ENCODE results near the gene CCBE1. TPM values are rescaled to one million over a fixed set of nuclear protein-coding genes. Genes with fewer than 3 reads are reported as not detected.
A peak's percentile ranks its signal among the peaks of the same experiment; 100 is the strongest.

Gene CCBE1
- total RNA-seq, 1 donor from 2014 or later = 4.1 TPM

- Histone ChIP-seq H2AFZ (ENCODE audit: low read depth, low read length) (no peak overlapping the region), H3K4me2 (ENCODE audit: low read length) (no peak overlapping the region), H4K20me1 (ENCODE audit: insufficient read depth, low read length) (peaks cover 14% of the 10 kb centered on the region), H3K79me2 (ENCODE audit: insufficient read depth, low read length) (no peaks in the 10 kb centered on the region), H3K9ac (ENCODE audit: low read length) (no peak overlapping the region), H3K36me3 (ENCODE audit: insufficient read depth, low read length) (no peaks in the 10 kb centered on the region), H3K4me3 (ENCODE audit: insufficient read depth, low read depth, low read length) (no peak overlapping the region), H3K9me3 (ENCODE audit: insufficient read depth, low read depth, low read length) (no peaks in the 10 kb centered on the region), H3K27me3 (ENCODE audit: insufficient read depth, low read length) (no peaks in the 10 kb centered on the region), H3K4me1 (ENCODE audit: insufficient read depth, low read length) (peaks cover 5% of the 10 kb centered on the region), H3K27ac (ENCODE audit: low read depth, low read length) (no peak overlapping the region)
- H3K9me3 Mint-ChIP-seq (ENCODE audit: unreplicated experiment) = peaks cover 12% of the 10 kb centered on the region
- H3K27ac Mint-ChIP-seq (ENCODE audit: unreplicated experiment) = no peak overlapping the region
- no peak overlapping the region for H3K4me3 Mint-ChIP-seq (ENCODE audit: unreplicated experiment)
- peaks cover 24% of the 10 kb centered on the region for H3K27me3 Mint-ChIP-seq (ENCODE audit: low read depth, unreplicated experiment)
- DNase-seq (ENCODE audit: low read depth) (peak; percentile 22), FAIRE-seq (no peak)
- H3K36me3 Mint-ChIP-seq (ENCODE audit: low read depth, unreplicated experiment) = no peaks in the 10 kb centered on the region
- peaks cover 6% of the 10 kb centered on the region for H3K4me1 Mint-ChIP-seq (ENCODE audit: low read depth, unreplicated experiment)
- TF ChIP-seq CTCF (IDR thresholded peaks at IDR 0.05; ENCODE audit: insufficient read depth, low read depth, low read length) (no peak), EZH2 (IDR thresholded peaks at IDR 0.05; ENCODE audit: insufficient read depth, low read length) (no peak)
These were observed 145.2 kb downstream of the CCBE1 start for GRCh38 chr18:59551902-59552635.

GRCh38 chr18:59550174-59550516 lies 147.1 kb downstream of the CCBE1 start:
- Histone ChIP-seq H3K9me3 (ENCODE audit: insufficient read depth, low read depth, low read length) (no peaks in the 10 kb centered on the region), H3K27me3 (ENCODE audit: insufficient read depth, low read length) (no peaks in the 10 kb centered on the region), H3K4me1 (ENCODE audit: insufficient read depth, low read length) (peaks cover 5% of the 10 kb centered on the region), H3K4me2 (ENCODE audit: low read length) (no peak overlapping the region), H3K4me3 (ENCODE audit: insufficient read depth, low read depth, low read length) (no peak overlapping the region), H3K27ac (ENCODE audit: low read depth, low read length) (no peak overlapping the region), H4K20me1 (ENCODE audit: insufficient read depth, low read length) (peaks cover 5% of the 10 kb centered on the region), H3K9ac (ENCODE audit: low read length) (no peak overlapping the region), H2AFZ (ENCODE audit: low read depth, low read length) (no peak overlapping the region), H3K36me3 (ENCODE audit: insufficient read depth, low read length) (no peaks in the 10 kb centered on the region), H3K79me2 (ENCODE audit: insufficient read depth, low read length) (no peaks in the 10 kb centered on the region)
- H3K36me3 Mint-ChIP-seq (ENCODE audit: low read depth, unreplicated experiment) = no peaks in the 10 kb centered on the region
- FAIRE-seq (no peak), DNase-seq (ENCODE audit: low read depth) (no peak)
- H3K27ac Mint-ChIP-seq (ENCODE audit: unreplicated experiment) = no peak overlapping the region
- H3K4me3 Mint-ChIP-seq (ENCODE audit: unreplicated experiment) = no peak overlapping the region
- peaks cover 21% of the 10 kb centered on the region for H3K27me3 Mint-ChIP-seq (ENCODE audit: low read depth, unreplicated experiment)
- H3K4me1 Mint-ChIP-seq (ENCODE audit: low read depth, unreplicated experiment) = peaks cover 10% of the 10 kb centered on the region
- peaks cover 9% of the 10 kb centered on the region for H3K9me3 Mint-ChIP-seq (ENCODE audit: unreplicated experiment)
- TF ChIP-seq CTCF (IDR thresholded peaks at IDR 0.05; ENCODE audit: insufficient read depth, low read depth, low read length) (no peak), EZH2 (IDR thresholded peaks at IDR 0.05; ENCODE audit: insufficient read depth, low read length) (no peak)

- FAIRE-seq (no peak), DNase-seq (ENCODE audit: low read depth) (no peak)
- no peak overlapping the region for H3K4me3 ChIP-seq (ENCODE audit: insufficient read depth, low read depth, low read length)
- H3K27me3 ChIP-seq (ENCODE audit: insufficient read depth, low read length) = no peaks in the 10 kb centered on the region
- H3K4me2 ChIP-seq (ENCODE audit: low read length) = no peak overlapping the region
- Mint-ChIP-seq H3K9me3 (ENCODE audit: unreplicated experiment) (peaks cover 9% of the 10 kb centered on the region), H3K27me3 (ENCODE audit: low read depth, unreplicated experiment) (peaks cover 21% of the 10 kb centered on the region), H3K27ac (ENCODE audit: unreplicated experiment) (no peak overlapping the region), H3K4me1 (ENCODE audit: low read depth, unreplicated experiment) (peaks cover 10% of the 10 kb centered on the region), H3K36me3 (ENCODE audit: low read depth, unreplicated experiment) (no peaks in the 10 kb centered on the region), H3K4me3 (ENCODE audit: unreplicated experiment) (no peak overlapping the region)
- no peak overlapping the region for H2AFZ ChIP-seq (ENCODE audit: low read depth, low read length)
- no peak overlapping the region for H3K27ac ChIP-seq (ENCODE audit: low read depth, low read length)
- TF ChIP-seq CTCF (IDR thresholded peaks at IDR 0.05; ENCODE audit: insufficient read depth, low read depth, low read length) (no peak), EZH2 (IDR thresholded peaks at IDR 0.05; ENCODE audit: insufficient read depth, low read length) (no peak)
- peaks cover 5% of the 10 kb centered on the region for H4K20me1 ChIP-seq (ENCODE audit: insufficient read depth, low read length)
- H3K9me3 ChIP-seq (ENCODE audit: insufficient read depth, low read depth, low read length) = no peaks in the 10 kb centered on the region
- no peaks in the 10 kb centered on the region for H3K79me2 ChIP-seq (ENCODE audit: insufficient read depth, low read length)
- H3K4me1 ChIP-seq (ENCODE audit: insufficient read depth, low read length) = peaks cover 5% of the 10 kb centered on the region
- no peaks in the 10 kb centered on the region for H3K36me3 ChIP-seq (ENCODE audit: insufficient read depth, low read length)
- H3K9ac ChIP-seq (ENCODE audit: low read length) = no peak overlapping the region
These were observed 147.6 kb downstream of the CCBE1 start for GRCh38 chr18:59549503-59550173.
